Measurements from ENCODE around the gene RASSF8. TPM values are rescaled to one million over a fixed set of nuclear protein-coding genes. Genes with fewer than 3 reads are reported as not detected.

Gene RASSF8
- total and polyA plus RNA-seq, 8 donors: 3.7 to 66.8 (median 10.5) TPM

DNA sequence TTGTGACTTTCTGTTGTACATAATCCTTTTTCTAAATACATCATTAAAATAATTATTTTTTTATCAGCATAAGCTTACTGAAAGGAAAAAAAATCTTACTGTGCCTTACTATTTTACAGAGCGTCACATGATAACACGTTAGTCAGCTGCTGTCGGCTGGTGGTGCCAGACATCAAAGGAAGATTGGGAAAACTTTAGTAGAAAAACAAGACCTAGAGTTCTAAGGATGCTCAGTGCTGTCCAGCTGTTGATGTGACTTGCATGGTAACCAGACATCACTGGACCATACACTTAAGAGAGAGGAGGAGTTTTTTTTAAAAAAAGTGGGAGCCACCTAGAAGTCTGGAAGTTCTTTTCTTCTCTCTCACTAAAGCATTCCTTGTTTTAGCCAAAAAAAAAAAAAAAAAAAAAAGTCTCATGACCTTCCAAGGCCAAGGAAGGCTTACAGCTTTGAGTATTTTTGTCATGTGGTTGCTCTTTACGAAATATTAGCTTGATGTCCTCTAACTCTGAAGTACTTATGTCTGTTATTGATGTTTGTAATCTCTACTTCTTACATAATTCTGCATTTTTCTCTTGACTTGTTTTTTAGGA, 4.5 kb downstream of the RASSF8 start:
- no peaks in the 10 kb centered on the region for H3K9me3 ChIP-seq
- H3K4me3 ChIP-seq: no peak overlapping the region
- no peak for DNase-seq
- H3K27ac ChIP-seq: peak overlapping the region in 3 of 5 donors; percentile 3 to 58 (median 23)
- WGBS, 5 donors: 56 to 82% (median 79%) methylated on average over 4 of the region's 4 CpGs
- H3K36me3 ChIP-seq: no peaks in the 10 kb centered on the region
- TF ChIP-seq POLR2A (IDR thresholded peaks at IDR 0.05) (no peak), POLR2AphosphoS5 (IDR thresholded peaks at IDR 0.05) (no peak), EP300 (IDR thresholded peaks at IDR 0.05) (no peak)
- H3K27me3 ChIP-seq: peaks cover 0 to 14% (median 0%) of the 10 kb centered on the region in 3 donors
- H3K4me1 ChIP-seq: peaks cover 0 to 41% (median 23%) of the 10 kb centered on the region in 4 donors
- intact Hi-C loops (cut with DNase I; ENCODE audit: low total_unique reads): no loop called here

DNA sequence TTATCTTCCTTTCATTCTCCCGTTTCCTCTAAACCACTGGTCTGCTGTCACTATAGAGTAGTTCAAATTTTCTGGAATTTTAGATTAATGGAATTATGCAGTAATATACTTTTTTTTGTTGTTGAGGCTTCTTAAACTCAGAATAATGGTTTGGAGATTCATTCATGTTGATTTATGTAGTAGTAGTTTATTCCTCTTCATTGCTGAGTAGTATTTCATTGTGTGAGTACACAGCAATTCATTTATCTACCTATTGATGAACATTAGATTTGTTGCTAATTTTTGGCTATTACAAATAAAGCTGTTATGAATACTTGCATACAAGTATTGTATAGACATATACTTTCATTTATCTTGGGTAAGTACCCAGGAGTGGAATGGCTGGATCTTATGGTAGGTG, 7.2 kb downstream of the RASSF8 start:
- H3K27me3 ChIP-seq: no peaks in the 10 kb centered on the region
- intact Hi-C loops (cut with DNase I; ENCODE audit: low total_unique reads): no loop called here

DNA sequence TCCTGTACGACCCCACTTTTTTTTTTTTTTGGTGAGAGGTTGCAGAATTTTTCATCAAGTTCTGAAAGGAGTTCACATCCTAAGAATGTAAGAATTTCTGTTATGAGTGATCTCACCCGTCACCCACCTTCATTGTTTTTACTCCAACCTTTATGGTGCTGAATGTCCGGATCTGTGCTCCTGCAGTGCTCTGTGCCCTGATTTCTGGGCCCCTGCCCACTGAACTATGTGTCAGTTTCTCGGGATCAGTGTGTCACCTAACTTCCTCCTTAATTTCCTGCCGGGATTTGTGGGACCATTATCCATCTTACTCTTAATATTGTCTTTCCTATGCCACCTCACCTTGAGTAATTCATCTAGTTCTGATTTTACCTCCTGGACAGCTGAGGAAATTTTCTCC, 11.6 kb downstream of the RASSF8 start:
- WGBS, 5 donors: 74 to 88% (median 86%) methylated on average over 5 of the region's 5 CpGs
- no peak for DNase-seq
- no peaks in the 10 kb centered on the region for H3K9me3 ChIP-seq
- intact Hi-C loops (cut with DNase I; ENCODE audit: low total_unique reads): no loop called here
- H3K27ac ChIP-seq: no peak overlapping the region
- H3K4me3 ChIP-seq: no peak overlapping the region
- no peaks in the 10 kb centered on the region for H3K36me3 ChIP-seq
- no peaks in the 10 kb centered on the region for H3K27me3 ChIP-seq
- peaks cover 0 to 53% (median 29%) of the 10 kb centered on the region in 4 donors for H3K4me1 ChIP-seq
- TF ChIP-seq POLR2AphosphoS5 (IDR thresholded peaks at IDR 0.05): no peak
- no peak for TF ChIP-seq EP300 (IDR thresholded peaks at IDR 0.05)
- no peak for TF ChIP-seq POLR2A (IDR thresholded peaks at IDR 0.05)
- TF ChIP-seq, protein P1, sequence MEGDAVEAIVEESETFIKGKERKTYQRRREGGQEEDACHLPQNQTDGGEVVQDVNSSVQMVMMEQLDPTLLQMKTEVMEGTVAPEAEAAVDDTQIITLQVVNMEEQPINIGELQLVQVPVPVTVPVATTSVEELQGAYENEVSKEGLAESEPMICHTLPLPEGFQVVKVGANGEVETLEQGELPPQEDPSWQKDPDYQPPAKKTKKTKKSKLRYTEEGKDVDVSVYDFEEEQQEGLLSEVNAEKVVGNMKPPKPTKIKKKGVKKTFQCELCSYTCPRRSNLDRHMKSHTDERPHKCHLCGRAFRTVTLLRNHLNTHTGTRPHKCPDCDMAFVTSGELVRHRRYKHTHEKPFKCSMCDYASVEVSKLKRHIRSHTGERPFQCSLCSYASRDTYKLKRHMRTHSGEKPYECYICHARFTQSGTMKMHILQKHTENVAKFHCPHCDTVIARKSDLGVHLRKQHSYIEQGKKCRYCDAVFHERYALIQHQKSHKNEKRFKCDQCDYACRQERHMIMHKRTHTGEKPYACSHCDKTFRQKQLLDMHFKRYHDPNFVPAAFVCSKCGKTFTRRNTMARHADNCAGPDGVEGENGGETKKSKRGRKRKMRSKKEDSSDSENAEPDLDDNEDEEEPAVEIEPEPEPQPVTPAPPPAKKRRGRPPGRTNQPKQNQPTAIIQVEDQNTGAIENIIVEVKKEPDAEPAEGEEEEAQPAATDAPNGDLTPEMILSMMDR (IDR thresholded peaks at IDR 0.05): no peak

More for the DNA sequence above, 7.2 kb downstream of the RASSF8 start:
- no peak for DNase-seq
- Histone ChIP-seq H3K27ac (no peak overlapping the region), H3K9me3 (no peaks in the 10 kb centered on the region), H3K4me1 (peaks cover 0 to 51% (median 20%) of the 10 kb centered on the region in 4 donors), H3K4me3 (no peak overlapping the region), H3K36me3 (no peaks in the 10 kb centered on the region)
- TF ChIP-seq POLR2A (IDR thresholded peaks at IDR 0.05): no peak
- TF ChIP-seq POLR2AphosphoS5 (IDR thresholded peaks at IDR 0.05): no peak
- TF ChIP-seq, protein P1 (IDR thresholded peaks at IDR 0.05): no peak
- no peak for TF ChIP-seq EP300 (IDR thresholded peaks at IDR 0.05)
- WGBS, 5 donors: 91 to 97% (median 94%) methylated on average over 1 of the region's 1 CpG

DNA sequence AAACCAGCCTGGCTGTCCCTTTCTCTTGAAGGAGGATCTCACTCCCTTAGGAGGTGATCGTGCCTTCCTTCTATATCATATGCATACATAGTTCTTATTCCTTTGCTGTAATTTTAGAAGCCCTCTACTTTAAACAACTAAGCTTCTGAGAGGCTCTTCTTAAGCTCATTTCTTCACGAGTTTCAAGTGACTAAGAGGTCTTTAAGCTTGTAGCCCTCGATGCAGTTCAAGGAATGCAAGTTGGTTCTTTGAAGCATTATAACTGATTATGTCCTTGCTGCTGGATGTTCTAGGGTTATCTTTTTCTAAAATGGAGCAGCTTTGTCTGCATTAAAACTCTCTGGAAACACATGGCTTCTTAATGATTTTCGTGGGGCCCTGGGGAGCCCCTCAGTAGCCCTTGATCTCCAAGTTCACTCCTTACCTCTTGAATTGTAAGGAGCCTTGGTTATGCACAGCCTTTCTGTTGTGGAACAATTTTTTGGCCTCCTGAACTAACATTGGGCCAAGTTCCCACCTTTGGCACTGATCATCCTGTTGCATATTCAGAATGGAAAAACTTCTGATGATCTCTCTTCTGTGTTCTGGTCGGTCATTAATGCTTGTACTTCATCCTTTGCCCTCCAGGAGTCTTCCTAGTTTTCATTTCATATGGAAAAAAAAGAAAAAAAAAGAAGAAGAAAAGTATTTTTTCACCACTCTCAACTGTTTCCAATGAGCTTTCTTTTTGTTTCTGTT, 12.6 kb downstream of the RASSF8 start:
- Histone ChIP-seq H3K27me3 (no peaks in the 10 kb centered on the region), H3K9me3 (no peaks in the 10 kb centered on the region), H3K4me1 (peaks cover 0 to 59% (median 34%) of the 10 kb centered on the region in 4 donors), H3K27ac (peak overlapping the region in 2 of 5 donors; percentile 16 to 49), H3K4me3 (no peak overlapping the region), H3K36me3 (no peaks in the 10 kb centered on the region)
- peak in 1 of 2 donors; percentile 19 for DNase-seq
- TF ChIP-seq, protein P1 (IDR thresholded peaks at IDR 0.05): no peak
- TF ChIP-seq POLR2A (IDR thresholded peaks at IDR 0.05) (no peak), EP300 (IDR thresholded peaks at IDR 0.05) (no peak), POLR2AphosphoS5 (IDR thresholded peaks at IDR 0.05) (no peak)
- intact Hi-C loops (cut with DNase I; ENCODE audit: low total_unique reads): no loop called here
- 72 to 82% (median 78%) methylated on average over 5 of the region's 5 CpGs for WGBS, 5 donors
